SK-N-SH (cell line): ENCODE measurements around the gene NUAK1. TPM values are rescaled to one million over a fixed set of nuclear protein-coding genes. Genes with fewer than 3 reads are reported as not detected.

ENCODE experiments used
- CTCF ChIA-PET: fragments of 300-600, 350-600 bp; formaldehyde crosslinking; extraction: SDS; loops from one replicate; lab custom pipeline; 2021; lab: Yijun Ruan, JAX
- POLR2A ChIA-PET: fragments of 350-600 bp; sonication (Branson Sonifier 250); formaldehyde crosslinking; extraction: SDS; loops from one replicate; lab custom pipeline; 2020; ENCODE audit warnings: antibody characterized with exemption, inconsistent platforms; lab: Yijun Ruan, JAX
- DNase-seq: peaks from one replicate; pipeline ENCODE4 v3.0.0; 2012
- H2AFZ ChIP-seq: fragments of 200-600 bp; sonication (generic); 2 replicates; pipeline ENCODE4 v1.8.1; 2016; ENCODE audit warnings: antibody characterized with exemption, mild to moderate bottlenecking, low read depth
- H3F3A ChIP-seq: fragments of 200-600 bp; sonication (generic); replicated peaks from 2 replicates; pipeline ENCODE3; 2016; ENCODE audit warnings: antibody characterized with exemption, mild to moderate bottlenecking; ENCODE audit not compliant: insufficient read depth
- H3K27ac ChIP-seq, 2 experiments: fragments of 200-500 bp in 1 of 2; fragments of 200-600 bp in 1 of 2; sonication (Bioruptor generic) in 1 of 2; sonication (generic), shearing (Covaris generic) in 1 of 2; 2 replicates each; pipeline versions ENCODE4 v1.5.1 to v1.6.1; 2014 to 2016; ENCODE audit warnings: low read depth in 2 of 2, inconsistent platforms in 1 of 2, low read length in 1 of 2, mild to moderate bottlenecking in 1 of 2, mixed read lengths in 1 of 2
- H3K27me3 ChIP-seq: fragments of 200-600 bp; sonication (generic), shearing (Covaris generic); 2 replicates; pipeline ENCODE4 v1.6.1; 2016; ENCODE audit warnings: mixed run types; ENCODE audit not compliant: insufficient read depth
- H3K36me3 ChIP-seq, 2 experiments: fragments of 200-500 bp in 1 of 2; fragments of 200-600 bp in 1 of 2; sonication (Bioruptor generic) in 1 of 2; sonication (generic) in 1 of 2; replicated peaks in 1 of 2; 2 replicates each; pipeline versions ENCODE3 to v1.5.1; 2014 to 2016; ENCODE audit warnings: low read length in 1 of 2, mild to moderate bottlenecking in 1 of 2; ENCODE audit not compliant: insufficient read depth in 2 of 2, control insufficient read depth in 1 of 2
- H3K4me1 ChIP-seq, 2 experiments: fragments of 200-500 bp in 1 of 2; fragments of 200-600 bp in 1 of 2; sonication (Bioruptor generic) in 1 of 2; sonication (generic), shearing (Covaris generic) in 1 of 2; 2 replicates each; pipeline versions ENCODE4 v1.5.1 to v1.6.1; 2014 to 2016; ENCODE audit warnings: low read depth in 1 of 2, low read length in 1 of 2, mixed run types in 1 of 2; ENCODE audit not compliant: insufficient read depth in 2 of 2, control insufficient read depth in 1 of 2
- H3K4me2 ChIP-seq: fragments of 200-600 bp; sonication (generic), shearing (Covaris generic); 2 replicates; pipeline ENCODE4 v1.6.1; 2017; ENCODE audit warnings: mixed run types
- H3K4me3 ChIP-seq, 2 experiments: fragments of 200-500 bp in 1 of 2; fragments of 200-600 bp in 1 of 2; sonication (Bioruptor generic) in 1 of 2; sonication (generic), shearing (Covaris generic) in 1 of 2; 2 replicates each; pipeline versions ENCODE4 v1.5.1 to v1.8.1; 2014 to 2016; ENCODE audit warnings: low read depth in 2 of 2, inconsistent platforms in 1 of 2, low read length in 1 of 2, mild to moderate bottlenecking in 1 of 2, mixed read lengths in 1 of 2, moderate library complexity in 1 of 2
- H3K79me2 ChIP-seq: fragments of 200-600 bp; sonication (generic); 2 replicates; pipeline ENCODE4 v1.8.1; 2017; ENCODE audit warnings: mild to moderate bottlenecking; ENCODE audit not compliant: insufficient read depth
- H3K9ac ChIP-seq: fragments of 200-600 bp; sonication (generic); 2 replicates; pipeline ENCODE4 v1.6.1; 2017; ENCODE audit warnings: mixed run types
- H3K9me2 ChIP-seq: fragments of 200-600 bp; sonication (generic); 2 replicates; pipeline ENCODE4 v1.6.1; 2017; ENCODE audit warnings: mixed run types
- H3K9me3 ChIP-seq: fragments of 200-600 bp; sonication (generic); 2 replicates; pipeline ENCODE4 v1.6.1; 2017; ENCODE audit warnings: mixed run types, mild to moderate bottlenecking, moderate library complexity
- H4K20me1 ChIP-seq: fragments of 200-600 bp; sonication (generic); 2 replicates; pipeline ENCODE4 v1.6.1; 2017; ENCODE audit warnings: mild to moderate bottlenecking, mixed run types; ENCODE audit not compliant: insufficient read depth
- CHD2 ChIP-seq: fragments of 150-350 bp; IDR thresholded peaks from 2 replicates; pipeline ENCODE4 v1.6.1; 2018; ENCODE audit warnings: low read length; ENCODE audit not compliant: partially characterized antibody
- CTCF ChIP-seq: fragments of 200-600 bp; sonication (generic); IDR thresholded peaks from 2 replicates; pipeline ENCODE4 v1.6.1; 2017; ENCODE audit warnings: antibody characterized with exemption, mild to moderate bottlenecking, moderate library complexity
- EZH2phosphoT487 ChIP-seq: fragments of 200-600 bp; sonication (generic); IDR thresholded peaks from 2 replicates; pipeline ENCODE4 v1.6.1; 2017; ENCODE audit warnings: low read depth, mixed run types, mild to moderate bottlenecking, antibody characterized with exemption, moderate library complexity, borderline replicate concordance
- FOSL2 ChIP-seq: IDR thresholded peaks from 2 replicates; pipeline ENCODE4 v1.4.0; 2012; ENCODE audit warnings: low read depth, mild to moderate bottlenecking, moderate library complexity, borderline replicate concordance
- FOXJ3 ChIP-seq: sonication (generic); formaldehyde crosslinking; IDR thresholded peaks from 2 replicates; pipeline ENCODE4 v1.5.1; 2020; ENCODE audit warnings: mild to moderate bottlenecking, missing genetic modification reagents
- FOXM1 ChIP-seq: IDR thresholded peaks from 2 replicates; pipeline ENCODE4 v1.4.0; 2012; ENCODE audit warnings: low read depth, mild to moderate bottlenecking
- GATA2 ChIP-seq: sonication (generic); formaldehyde crosslinking; IDR thresholded peaks from 2 replicates; pipeline ENCODE4 v1.5.0; 2020; ENCODE audit warnings: mild to moderate bottlenecking, missing genetic modification reagents
- MEF2A ChIP-seq: IDR thresholded peaks from 2 replicates; pipeline ENCODE4 v1.4.0; 2012; ENCODE audit warnings: low read depth, borderline replicate concordance
- MXI1 ChIP-seq: IDR thresholded peaks from 2 replicates; pipeline ENCODE4 v1.6.1; 2012; ENCODE audit warnings: mild to moderate bottlenecking, low read depth, low read length, improper control_type of control experiment
- NFIC ChIP-seq: IDR thresholded peaks from 2 replicates; pipeline ENCODE4 v1.4.0; 2012; ENCODE audit warnings: borderline replicate concordance
- POLR2AphosphoS5 ChIP-seq: IDR thresholded peaks from 2 replicates; pipeline ENCODE4 v1.6.1; 2012; ENCODE audit warnings: low read depth, low read length
- REST ChIP-seq: IDR thresholded peaks from 2 replicates; pipeline ENCODE4 v1.6.1; 2012; ENCODE audit warnings: mild to moderate bottlenecking, low read depth, low read length, moderate library complexity
- RXRA ChIP-seq: IDR thresholded peaks from 2 replicates; pipeline ENCODE4 v1.4.0; 2012; ENCODE audit warnings: low read depth, mild to moderate bottlenecking, borderline replicate concordance
- TCF12 ChIP-seq: IDR thresholded peaks from 2 replicates; pipeline ENCODE4 v1.4.0; 2012
- TEAD4 ChIP-seq: IDR thresholded peaks from 2 replicates; pipeline ENCODE4 v1.4.0; 2012; ENCODE audit warnings: mild to moderate bottlenecking, borderline replicate concordance; ENCODE audit not compliant: insufficient read depth
- USF1 ChIP-seq: IDR thresholded peaks from 2 replicates; pipeline ENCODE4 v1.4.0; 2012; ENCODE audit warnings: low read depth, borderline replicate concordance
- USF2 ChIP-seq: fragments of 150-350 bp; IDR thresholded peaks from 2 replicates; pipeline ENCODE4 v1.6.1; 2017; ENCODE audit warnings: antibody characterized with exemption, low read length, low read depth, borderline replicate concordance
- WGBS: methylation state at CpG from one replicate; pipeline ENCODE4 v1.1.6; 2017; ENCODE audit warnings: low lambda C conversion rate; 5-methylcytosine and 5-hydroxymethylcytosine counted together
- polyA plus RNA-seq, 3 experiments: library from polyadenylated mRNA; depleted of rRNA; stranded (reverse); fragments of >200 nt; gene quantifications; 2 replicates each; pipeline ENCODE4 v1.2.3, GENCODE V29; 2012

The NUAK1 gene
- polyA plus RNA-seq, 1 of the 3 experiments (the other 2 are of a cell fraction), result 8.1 TPM

- H3K4me2 ChIP-seq, result no peak overlapping the region
- no peak for DNase-seq
- H3K79me2 ChIP-seq, result peaks cover 100% of the 10 kb centered on the region
- peaks cover 0 to 13% of the 10 kb centered on the region in 2 experiments; a peak in 2 of 4 replicates for H3K4me1 ChIP-seq
- H3K4me3 ChIP-seq, result no peak overlapping the region
- 87% methylated on average over 10 of the region's 10 CpGs for WGBS
- peaks cover 0 to 5% of the 10 kb centered on the region in 2 experiments for H3K36me3 ChIP-seq
- H3K9me3 ChIP-seq, result no peaks in the 10 kb centered on the region
- POLR2A ChIA-PET, result no interaction called here
- no peak overlapping the region for H3K27ac ChIP-seq
- H3K27me3 ChIP-seq, result no peaks in the 10 kb centered on the region
- no peak overlapping the region for H3K9ac ChIP-seq
- peaks cover 97% of the 10 kb centered on the region for H4K20me1 ChIP-seq
- H3F3A ChIP-seq, result no peaks in the 10 kb centered on the region
- H3K9me2 ChIP-seq, result no peaks in the 10 kb centered on the region
- CTCF ChIA-PET, result interaction anchor here (1.5 to 2.4 kb wide), 2 partner anchors 14 to 703 kb away, joined by 7 to 10 read pairs; no protein-coding TSS in a partner anchor
- TF ChIP-seq FOXJ3 (CRISPR knock-in tag) (no peak), POLR2AphosphoS5 (no peak), CTCF (no peak), REST (no peak), USF1 (no peak), CHD2 (no peak), USF2 (no peak), RXRA (no peak), FOXM1 (no peak), MEF2A (no peak), NFIC (no peak), MXI1 (no peak), TCF12 (no peak), TEAD4 (no peak), EZH2phosphoT487 (no peak), FOSL2 (no peak), GATA2 (no peak)
- TF ChIP-seq, all 33 proteins: peak for 0
- no peak overlapping the region for H2AFZ ChIP-seq
Observed at GRCh38 chr12:106123551-106124081, 15.1 kb downstream of the NUAK1 start.
